Spleen (tissue), 11 donors: Measurements from ENCODE around the gene SYNM. TPM values are rescaled to one million over a fixed set of nuclear protein-coding genes. Genes with fewer than 3 reads are reported as not detected.

Experiments
- DNase-seq: peaks from one replicate; pipeline ENCODE4 v3.0.0-alpha.2; 2020
- H3K27ac ChIP-seq, 8 donors: fragments of 200-600 bp; sonication (generic) in 7 of 8; 1 replicate in 4 of 8; 2 replicates in 4 of 8; pipeline versions ENCODE4 v1.5.0 to v1.8.0; 2016 to 2021; ENCODE audit warnings: inconsistent platforms in 4 of 8, mild to moderate bottlenecking in 4 of 8, moderate library complexity in 1 of 8
- H3K27me3 ChIP-seq, 7 donors: fragments of 200-600 bp; sonication (generic) in 6 of 7; replicated peaks in 1 of 7; 1 replicate in 4 of 7; 2 replicates in 3 of 7; pipeline versions ENCODE4 v1.5.0 to v1.8.0; 2016 to 2021; ENCODE audit warnings: inconsistent platforms in 3 of 7, mild to moderate bottlenecking in 1 of 7
- H3K36me3 ChIP-seq, 6 donors: fragments of 200-600 bp; sonication (generic) in 5 of 6; 1 replicate in 4 of 6; 2 replicates in 2 of 6; pipeline versions ENCODE4 v1.5.0 to v1.8.0; 2016 to 2021; ENCODE audit warnings: inconsistent platforms in 2 of 6
- H3K4me1 ChIP-seq, 6 donors: fragments of 200-600 bp; sonication (generic) in 5 of 6; 1 replicate in 3 of 6; 2 replicates in 3 of 6; pipeline versions ENCODE4 v1.5.0 to v1.8.0; 2016 to 2021; ENCODE audit warnings: inconsistent platforms in 3 of 6
- H3K4me3 ChIP-seq, 8 donors: fragments of 200-600 bp; sonication (generic) in 7 of 8; 1 replicate in 4 of 8; 2 replicates in 4 of 8; pipeline versions ENCODE4 v1.5.0 to v1.8.0; 2016 to 2021; ENCODE audit warnings: inconsistent platforms in 4 of 8, mild to moderate bottlenecking in 4 of 8, moderate library complexity in 2 of 8
- H3K9me3 ChIP-seq, 8 donors: fragments of 200-600 bp; sonication (generic) in 7 of 8; 1 replicate in 4 of 8; 2 replicates in 4 of 8; pipeline versions ENCODE4 v1.5.0 to v1.8.0; 2016 to 2021; ENCODE audit warnings: inconsistent platforms in 4 of 8
- POLR2A ChIP-seq, 3 donors: fragments of 450-650 bp; IDR thresholded peaks; one replicate each; pipeline ENCODE4 v1.5.1; 2017; ENCODE audit warnings: antibody characterized with exemption in 3 of 3, mild to moderate bottlenecking in 1 of 3
- POLR2AphosphoS5 ChIP-seq, 3 donors: sonication (generic); formaldehyde crosslinking; IDR thresholded peaks; one replicate each; pipeline ENCODE4 v1.5.1; 2017; ENCODE audit warnings: antibody characterized with exemption in 3 of 3
- WGBS, 5 donors: extraction: QIAGEN DNeasy Blood & Tissue Kit in 3 of 5; methylation state at CpG; one replicate each; pipeline versions ENCODE4 v1.1.5 to v1.1.7; 2013 to 2018; 5-methylcytosine and 5-hydroxymethylcytosine counted together
- intact Hi-C: fragments of 100-400 bp; cut with DNase I; formaldehyde crosslinking; loops from one replicate; pipeline ENCODE4 v1.15.0; 2023; ENCODE audit warnings: low total_unique reads
- polyA plus RNA-seq, 3 donors: library from polyadenylated mRNA; stranded (reverse); fragments of 200-250 nt; gene quantifications; one replicate each; pipeline ENCODE4 v1.2.1, GENCODE V29; 2013
- total RNA-seq, 7 donors: library from RNA; depleted of rRNA in 3 of 7; stranded (reverse); fragments of >200 nt in 3 of 7; fragmentation: NEBNext Ultra II Directional in 4 of 7; extraction: Animal tissue kit (Norgen Biotek cat#: 25700) in 4 of 7; gene quantifications; one replicate each; pipeline versions ENCODE4 v1.1.0 to v1.2.1, GENCODE V29; 2016 to 2021
- TF ChIP-seq, protein P1 (sequence below), 11 experiments: fragments of 200-600 bp in 7 of 11; fragments of 450-650 bp in 4 of 11; sonication (generic) in 4 of 11; IDR thresholded peaks in 8 of 11; conservative IDR thresholded peaks in 3 of 11; 1 replicate in 7 of 11; 2 replicates in 4 of 11; pipeline versions ENCODE4 v1.4.0 to v1.8.0; 2016 to 2021; ENCODE audit warnings: antibody characterized with exemption in 11 of 11, inconsistent platforms in 4 of 11, mild to moderate bottlenecking in 1 of 11
- donor health status: healthy with polysubstance abuse.
- donor health status: DM: no; HTN: no; CAD: no; lungs with moderate emphysema.
- donor health status: DM: no; HTN: no; CAD: no.
- donor health status: Bipolar disorder and iron deficiency.
- donor health status: healthy.
- donor health status: DM: no; HTN: no; CAD: no.
- donor health status: DM: yes; HTN: yes; CAD: no.

Gene SYNM
- total and polyA plus RNA-seq, 10 donors: 3.3 to 10.7 (median 4.1) TPM

- Histone ChIP-seq H3K27me3 (no peaks in the 10 kb centered on the region), H3K27ac (no peak overlapping the region), H3K36me3 (peaks cover 0 to 11% (median 0%) of the 10 kb centered on the region in 6 donors), H3K4me3 (no peak overlapping the region), H3K9me3 (no peaks in the 10 kb centered on the region), H3K4me1 (no peaks in the 10 kb centered on the region)
- DNase-seq: no peak
- WGBS, 5 donors: 86 to 94% (median 92%) methylated on average over 7 of the region's 7 CpGs
- no peak for TF ChIP-seq POLR2A (IDR thresholded peaks at IDR 0.05)
- TF ChIP-seq, protein P1, sequence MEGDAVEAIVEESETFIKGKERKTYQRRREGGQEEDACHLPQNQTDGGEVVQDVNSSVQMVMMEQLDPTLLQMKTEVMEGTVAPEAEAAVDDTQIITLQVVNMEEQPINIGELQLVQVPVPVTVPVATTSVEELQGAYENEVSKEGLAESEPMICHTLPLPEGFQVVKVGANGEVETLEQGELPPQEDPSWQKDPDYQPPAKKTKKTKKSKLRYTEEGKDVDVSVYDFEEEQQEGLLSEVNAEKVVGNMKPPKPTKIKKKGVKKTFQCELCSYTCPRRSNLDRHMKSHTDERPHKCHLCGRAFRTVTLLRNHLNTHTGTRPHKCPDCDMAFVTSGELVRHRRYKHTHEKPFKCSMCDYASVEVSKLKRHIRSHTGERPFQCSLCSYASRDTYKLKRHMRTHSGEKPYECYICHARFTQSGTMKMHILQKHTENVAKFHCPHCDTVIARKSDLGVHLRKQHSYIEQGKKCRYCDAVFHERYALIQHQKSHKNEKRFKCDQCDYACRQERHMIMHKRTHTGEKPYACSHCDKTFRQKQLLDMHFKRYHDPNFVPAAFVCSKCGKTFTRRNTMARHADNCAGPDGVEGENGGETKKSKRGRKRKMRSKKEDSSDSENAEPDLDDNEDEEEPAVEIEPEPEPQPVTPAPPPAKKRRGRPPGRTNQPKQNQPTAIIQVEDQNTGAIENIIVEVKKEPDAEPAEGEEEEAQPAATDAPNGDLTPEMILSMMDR (IDR thresholded peaks at IDR 0.05 in 8 of 11, conservative IDR thresholded peaks at IDR 0.05 in 3 of 11): no peak
- TF ChIP-seq POLR2AphosphoS5 (IDR thresholded peaks at IDR 0.05): no peak
- intact Hi-C loops: no loop called here
Observed at GRCh38 chr15:99143655-99144610, 39.1 kb downstream of the SYNM start.

DNA sequence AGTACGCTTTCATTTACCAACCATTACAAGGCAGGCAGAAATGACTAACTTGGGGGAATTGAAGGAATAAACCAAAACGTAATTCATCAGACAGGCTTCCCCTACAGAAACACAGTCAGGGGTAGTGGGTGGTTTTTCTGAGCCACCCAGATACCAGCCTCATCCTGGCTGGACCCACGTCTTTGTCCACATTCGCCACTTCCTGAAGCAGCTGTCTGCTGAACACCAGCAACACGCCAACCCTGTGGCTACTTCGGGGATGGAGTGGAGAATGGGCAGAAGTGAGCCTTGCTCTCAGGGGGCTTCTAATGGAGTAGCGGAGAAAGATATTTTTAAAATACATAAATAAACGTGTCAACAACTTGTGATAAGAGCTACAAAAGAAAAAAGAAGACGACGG, 40.1 kb downstream of the SYNM start:
- WGBS, 5 donors: 75 to 84% (median 79%) methylated on average over 10 of the region's 10 CpGs
- Histone ChIP-seq H3K4me1 (no peaks in the 10 kb centered on the region), H3K4me3 (no peak overlapping the region), H3K36me3 (peaks cover 0 to 17% (median 0%) of the 10 kb centered on the region in 6 donors), H3K27me3 (no peaks in the 10 kb centered on the region), H3K9me3 (no peaks in the 10 kb centered on the region), H3K27ac (no peak overlapping the region)
- intact Hi-C loops: no loop called here
- no peak for DNase-seq
- TF ChIP-seq POLR2A (IDR thresholded peaks at IDR 0.05): no peak
- TF ChIP-seq, protein P1 (IDR thresholded peaks at IDR 0.05 in 8 of 11, conservative IDR thresholded peaks at IDR 0.05 in 3 of 11): no peak
- no peak for TF ChIP-seq POLR2AphosphoS5 (IDR thresholded peaks at IDR 0.05)

DNA sequence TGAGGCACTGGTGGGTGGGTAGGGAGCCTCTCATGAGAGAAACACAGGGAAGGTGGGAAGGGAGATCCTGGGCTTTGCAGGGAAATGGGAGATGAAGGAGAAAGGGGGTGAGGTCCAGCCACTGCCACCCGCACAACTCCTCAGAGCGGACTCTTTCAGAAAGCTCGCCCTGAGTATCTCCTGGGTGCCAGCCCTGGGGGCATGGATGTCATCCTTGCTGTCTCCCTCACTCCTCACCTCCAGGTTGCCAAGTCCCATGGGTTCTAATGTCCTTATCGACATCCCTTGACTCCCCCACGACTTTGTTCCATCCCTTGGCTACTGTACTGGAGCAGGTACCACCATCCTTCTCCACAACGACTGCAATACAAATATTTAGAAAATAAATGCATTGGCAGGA, 40.9 kb downstream of the SYNM start:
- Histone ChIP-seq H3K36me3 (peaks cover 0 to 17% (median 0%) of the 10 kb centered on the region in 6 donors), H3K9me3 (no peaks in the 10 kb centered on the region), H3K27ac (no peak overlapping the region), H3K4me3 (no peak overlapping the region), H3K27me3 (no peaks in the 10 kb centered on the region), H3K4me1 (no peaks in the 10 kb centered on the region)
- no peak for DNase-seq
- intact Hi-C loops: no loop called here
- 89 to 98% (median 92%) methylated on average over 6 of the region's 6 CpGs for WGBS, 5 donors
- TF ChIP-seq POLR2AphosphoS5 (IDR thresholded peaks at IDR 0.05) (no peak), POLR2A (IDR thresholded peaks at IDR 0.05) (no peak)
- TF ChIP-seq, protein P1 (IDR thresholded peaks at IDR 0.05 in 8 of 11, conservative IDR thresholded peaks at IDR 0.05 in 3 of 11): no peak

DNA sequence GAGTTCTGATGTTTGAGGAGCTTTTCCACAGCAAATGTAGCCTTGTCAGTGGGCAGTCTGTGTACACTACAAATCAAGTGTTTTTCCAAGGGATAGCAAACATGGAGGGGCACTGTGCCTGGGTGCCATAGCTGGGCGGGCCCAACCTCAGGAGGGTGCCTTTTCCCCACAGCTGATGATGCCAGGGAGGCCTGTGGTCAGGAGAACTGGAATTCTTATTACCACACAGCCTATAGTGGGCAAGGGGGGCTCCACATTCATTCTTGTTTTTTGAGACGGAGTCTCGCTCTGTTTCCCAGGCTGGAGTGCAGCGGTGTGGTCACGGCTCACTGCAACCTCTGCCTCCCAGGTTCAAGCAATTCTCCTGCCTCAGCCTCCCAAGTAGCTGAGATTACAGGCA, 41.8 kb downstream of the SYNM start:
- Histone ChIP-seq H3K27me3 (no peaks in the 10 kb centered on the region), H3K4me3 (no peak overlapping the region), H3K4me1 (no peaks in the 10 kb centered on the region), H3K36me3 (peaks cover 0 to 17% (median 0%) of the 10 kb centered on the region in 6 donors), H3K27ac (no peak overlapping the region), H3K9me3 (no peaks in the 10 kb centered on the region)
- 84 to 100% (median 94%) methylated on average over 5 of the region's 5 CpGs for WGBS, 5 donors
- intact Hi-C loops: no loop called here
- TF ChIP-seq POLR2A (IDR thresholded peaks at IDR 0.05) (no peak), POLR2AphosphoS5 (IDR thresholded peaks at IDR 0.05) (no peak)
- TF ChIP-seq, protein P1 (IDR thresholded peaks at IDR 0.05 in 8 of 11, conservative IDR thresholded peaks at IDR 0.05 in 3 of 11): no peak
- no peak for DNase-seq
